PC-3 (cell line): ENCODE results near the gene OPRPN. TPM values are rescaled to one million over a fixed set of nuclear protein-coding genes. Genes with fewer than 3 reads are reported as not detected.

Experiments
- ATAC-seq: fragments of 200-7000 bp; cut with Tn5 transposase; 2 replicates; pipeline ENCODE4 v1.9.1; 2020; ENCODE audit warnings: mild to moderate bottlenecking, moderate library complexity
- BruUV-seq: library from RNA; stranded (reverse); fragments of 400-500 nt; replicated peaks from 2 replicates; lab custom pipeline; 2021; lab: Mats Ljungman, UMichigan
- CTCF ChIA-PET: fragments of 300-600 bp; sonication (Branson Sonifier 250); formaldehyde crosslinking; loops from one replicate; lab custom pipeline; 2022; ENCODE audit warnings: antibody characterized with exemption; lab: Charles Lee
- POLR2A ChIA-PET: fragments of 300-600 bp; sonication (Branson Sonifier 250); formaldehyde crosslinking; loops from one replicate; lab custom pipeline; 2022; ENCODE audit warnings: antibody characterized with exemption; ENCODE audit not compliant: unreplicated experiment; lab: Charles Lee
- DNase-seq: peaks from one replicate; pipeline ENCODE4 v3.0.0-alpha.2; 2015
- H2AFZ ChIP-seq: fragments of 300-600 bp; sonication (generic); 2 replicates; pipeline ENCODE4 v1.6.0; 2016; ENCODE audit warnings: antibody characterized with exemption, low read length
- H3F3A ChIP-seq: fragments of 300-600 bp; sonication (generic); one replicate; pipeline ENCODE4 v1.6.0; 2017; ENCODE audit warnings: antibody characterized with exemption, low read length, control low read depth, mild to moderate bottlenecking; ENCODE audit not compliant: unreplicated experiment
- H3K27ac ChIP-seq: fragments of 300-600 bp; sonication (generic); 2 replicates; pipeline ENCODE4 v1.5.1; 2016; ENCODE audit warnings: mild to moderate bottlenecking, low read length
- H3K27me3 ChIP-seq: fragments of 300-600 bp; sonication (generic); 2 replicates; pipeline ENCODE4 v1.6.1; 2016; ENCODE audit warnings: low read length, mixed read lengths
- H3K36me3 ChIP-seq: fragments of 300-600 bp; sonication (generic); 2 replicates; pipeline ENCODE4 v1.6.1; 2016; ENCODE audit warnings: low read depth, mixed run types, low read length, mixed read lengths
- H3K4me1 ChIP-seq: fragments of 300-600 bp; sonication (generic); 2 replicates; pipeline ENCODE4 v1.5.1; 2016; ENCODE audit warnings: low read length; ENCODE audit not compliant: insufficient read depth
- H3K4me2 ChIP-seq: fragments of 300-600 bp; sonication (generic); 2 replicates; pipeline ENCODE4 v1.6.0; 2016; ENCODE audit warnings: low read length
- H3K4me3 ChIP-seq: fragments of 300-600 bp; sonication (generic); 2 replicates; pipeline ENCODE4 v1.5.1; 2016; ENCODE audit warnings: mild to moderate bottlenecking, low read length, mixed read lengths
- H3K79me2 ChIP-seq: fragments of 300-600 bp; sonication (generic); 2 replicates; pipeline ENCODE4 v1.6.1; 2017; ENCODE audit warnings: low read length, mixed read lengths
- H3K9ac ChIP-seq: fragments of 300-600 bp; sonication (generic); 2 replicates; pipeline ENCODE4 v1.6.0; 2016; ENCODE audit warnings: mild to moderate bottlenecking, low read length
- H3K9me2 ChIP-seq: fragments of 300-600 bp; sonication (generic); replicated peaks from 2 replicates; pipeline ENCODE4 v1.6.1; 2016; ENCODE audit warnings: mixed run types, low read length, mixed read lengths
- H3K9me3 ChIP-seq: fragments of 300-600 bp; sonication (generic); 2 replicates; pipeline ENCODE4 v1.6.1; 2016; ENCODE audit warnings: low read length, mixed read lengths
- H4K20me1 ChIP-seq: fragments of 300-600 bp; sonication (generic); 2 replicates; pipeline ENCODE4 v1.6.1; 2016; ENCODE audit warnings: low read length, mixed read lengths
- CTCF ChIP-seq: fragments of 300-600 bp; sonication (generic); conservative IDR thresholded peaks from 2 replicates; pipeline ENCODE4 v1.5.1; 2017; ENCODE audit warnings: antibody characterized with exemption, low read depth, mild to moderate bottlenecking, low read length
- EZH2 ChIP-seq: fragments of 300-600 bp; sonication (generic); IDR thresholded peaks from one replicate; pipeline ENCODE4 v1.6.1; 2017; ENCODE audit warnings: antibody characterized with exemption, mild to moderate bottlenecking, low read length; ENCODE audit not compliant: unreplicated experiment
- EZH2phosphoT487 ChIP-seq: fragments of 300-600 bp; sonication (generic); IDR thresholded peaks from 2 replicates; pipeline ENCODE4 v1.6.1; 2018; ENCODE audit warnings: mild to moderate bottlenecking, antibody characterized with exemption, low read length, borderline replicate concordance
- intact Hi-C: fragments of 100-400 bp; cut with micrococcal nuclease; formaldehyde crosslinking; loops from 2 replicates; pipeline ENCODE4 v1.9.0; 2023
- total RNA-seq: library from RNA; depleted of rRNA; stranded (reverse); fragments of >200 nt; gene quantifications from 2 replicates; pipeline ENCODE4 v1.2.3, GENCODE V29; 2014

OPRPN gene
- total RNA-seq, 1 experiment from 2014 or later = not detected

GRCh38 chr4:70380578-70380977 is 17.2 kb upstream of the OPRPN start:
- CTCF ChIA-PET = no interaction called here
- intact Hi-C loops = no loop called here
- Histone ChIP-seq H3K27ac (no peak overlapping the region), H3K4me2 (no peak overlapping the region), H3K36me3 (no peaks in the 10 kb centered on the region), H3K9me2 (no peaks in the 10 kb centered on the region), H3K9ac (no peak overlapping the region), H3F3A (no peaks in the 10 kb centered on the region), H3K27me3 (peaks cover 4% of the 10 kb centered on the region), H3K4me1 (no peaks in the 10 kb centered on the region), H3K79me2 (no peaks in the 10 kb centered on the region), H3K4me3 (no peak overlapping the region), H2AFZ (no peak overlapping the region), H4K20me1 (no peaks in the 10 kb centered on the region), H3K9me3 (no peaks in the 10 kb centered on the region)
- POLR2A ChIA-PET = no interaction called here
- TF ChIP-seq CTCF (no peak), EZH2phosphoT487 (no peak), EZH2 (no peak)
- ATAC-seq (no peak), DNase-seq (no peak)
- BruUV-seq = no TSS peak

DNA sequence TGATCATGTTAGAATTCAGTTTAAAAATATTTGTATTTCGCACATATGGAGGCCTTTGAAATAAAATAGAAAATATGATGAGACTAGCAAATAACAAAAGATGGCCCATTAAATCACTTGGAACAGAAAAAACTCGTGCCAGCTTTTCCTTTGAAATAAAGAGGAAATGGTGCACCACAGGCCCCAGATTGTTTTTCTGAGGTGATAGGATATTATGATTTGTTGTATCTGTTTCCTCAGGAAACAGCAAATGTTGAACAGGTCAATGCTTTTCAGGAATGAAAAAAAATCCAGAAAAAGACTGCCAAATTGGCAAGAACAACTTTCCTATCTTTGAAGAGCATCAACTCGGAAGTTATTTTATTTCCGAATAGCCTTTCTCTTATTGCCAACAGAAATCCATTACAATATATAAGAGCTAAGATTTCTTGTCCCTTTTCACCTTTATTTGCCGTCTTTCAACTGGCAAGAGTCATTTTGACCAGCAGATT is 15.0 kb upstream of the OPRPN start, which contains the start of gene SMR3B:
Gene SMR3B (plus strand): TSS at position 441 of the 491 bp plus-strand sequence. CDS start 1,380 bp downstream, outside the sequence.
- intact Hi-C loops = no loop called here
- H3K9me3 ChIP-seq = no peaks in the 10 kb centered on the region
- no peaks in the 10 kb centered on the region for H3K9me2 ChIP-seq
- no peaks in the 10 kb centered on the region for H3K4me1 ChIP-seq
- no peak within 1 kb of the TSS for H2AFZ ChIP-seq
- H3K27me3 ChIP-seq = peaks cover 10% of the 10 kb centered on the region
- ChIA-PET CTCF (no interaction called here), POLR2A (no interaction called here)
- no peak within 1 kb of the TSS for H3K9ac ChIP-seq
- no peak within 1 kb of the TSS for H3K4me3 ChIP-seq
- TF ChIP-seq EZH2phosphoT487 = no peak
- no peak for TF ChIP-seq CTCF
- no peak for TF ChIP-seq EZH2
- no peak for ATAC-seq
- no peaks in the 10 kb centered on the region for H3K79me2 ChIP-seq
- H3F3A ChIP-seq = no peaks in the 10 kb centered on the region
- H3K4me2 ChIP-seq = no peak within 1 kb of the TSS
- H4K20me1 ChIP-seq = no peaks in the 10 kb centered on the region
- no peaks in the 10 kb centered on the region for H3K36me3 ChIP-seq
- no TSS peak for BruUV-seq
- DNase-seq = no peak
- H3K27ac ChIP-seq = no peak within 1 kb of the TSS

DNA sequence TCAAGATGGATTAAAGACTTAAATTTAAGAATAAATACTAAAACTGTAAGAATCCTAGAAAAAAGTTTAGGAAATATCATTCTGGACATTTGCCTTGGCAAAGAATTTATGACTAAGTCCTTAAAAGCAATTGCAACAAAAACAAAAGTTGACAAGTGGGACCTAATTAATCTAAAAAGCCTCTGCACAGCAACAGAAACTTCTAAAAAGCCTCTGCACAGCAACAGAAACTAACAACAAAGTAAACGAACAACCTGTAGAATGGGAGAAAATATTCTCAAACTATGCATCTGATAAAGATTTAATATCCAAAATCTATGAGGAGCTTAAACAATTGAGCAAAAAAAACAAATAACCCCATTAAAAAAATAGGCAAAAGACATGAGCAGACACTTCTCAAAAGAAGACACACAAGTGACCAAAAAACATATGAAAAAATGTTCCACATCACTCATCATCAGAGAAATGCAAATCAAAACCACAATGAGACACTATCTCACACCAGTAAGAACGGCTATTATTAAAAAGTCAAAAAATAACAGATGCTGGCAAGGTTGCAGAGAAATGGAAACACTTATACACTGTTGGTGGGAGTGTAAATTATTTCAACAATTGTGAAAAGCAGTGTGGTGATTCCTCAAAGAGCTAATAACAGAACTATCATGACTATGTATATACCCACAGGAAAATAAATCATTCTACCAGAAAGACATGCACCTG is 5.5 kb upstream of the OPRPN start:
- H3K36me3 ChIP-seq = no peaks in the 10 kb centered on the region
- H3K4me2 ChIP-seq = no peak overlapping the region
- no peaks in the 10 kb centered on the region for H3K4me1 ChIP-seq
- H3K79me2 ChIP-seq = no peaks in the 10 kb centered on the region
- intact Hi-C loops = no loop called here
- H3K27ac ChIP-seq = no peak overlapping the region
- DNase-seq = no peak
- no peak overlapping the region for H3K9ac ChIP-seq
- H3F3A ChIP-seq = no peaks in the 10 kb centered on the region
- ATAC-seq = no peak
- peaks cover 7% of the 10 kb centered on the region; the same call in 1 of the 2 replicates for H3K27me3 ChIP-seq
- no TSS peak for BruUV-seq
- no peaks in the 10 kb centered on the region for H4K20me1 ChIP-seq
- ChIA-PET CTCF (no interaction called here), POLR2A (no interaction called here)
- H3K4me3 ChIP-seq = no peak overlapping the region
- no peaks in the 10 kb centered on the region for H3K9me2 ChIP-seq
- H2AFZ ChIP-seq = no peak overlapping the region
- H3K9me3 ChIP-seq = no peaks in the 10 kb centered on the region
- no peak for TF ChIP-seq EZH2phosphoT487
- no peak for TF ChIP-seq EZH2
- TF ChIP-seq CTCF = no peak
